Activated CD4-positive, alpha-beta memory T cell treated with anti-CD3 and anti-CD28 coated beads, Interleukin-2, amount 10 ng/mL, durations not matched to agents 7 days and 5 days (primary cell): ENCODE data around the gene OLFM2. TPM values are rescaled to one million over a fixed set of nuclear protein-coding genes. Genes with fewer than 3 reads are reported as not detected.

Experiments used
- CTCF ChIA-PET: fragments of 350-600 bp; sonication (Branson Sonifier 250); formaldehyde crosslinking; loops from one replicate; lab custom pipeline; 2021; ENCODE audit warnings: antibody characterized with exemption, inconsistent platforms; lab: Charles Lee
- POLR2A ChIA-PET: fragments of 350-600 bp; sonication (Branson Sonifier 250); formaldehyde crosslinking; loops from one replicate; lab custom pipeline; 2021; ENCODE audit warnings: antibody characterized with exemption; lab: Charles Lee
- DNase-seq: peaks from one replicate; pipeline ENCODE4 v3.0.0-alpha.2; 2020
- H3K27ac Mint-ChIP-seq: one replicate; pipeline ENCODE4 v1.8.0; 2021; ENCODE audit warnings: mild to moderate bottlenecking, mixed read lengths
- H3K27me3 Mint-ChIP-seq: one replicate; pipeline ENCODE4 v1.8.0; 2021; ENCODE audit warnings: mixed read lengths
- H3K36me3 Mint-ChIP-seq: one replicate; pipeline ENCODE4 v1.8.0; 2021; ENCODE audit warnings: low read depth, mixed read lengths
- H3K4me1 Mint-ChIP-seq: one replicate; pipeline ENCODE4 v1.8.0; 2021; ENCODE audit warnings: mixed read lengths
- H3K4me3 Mint-ChIP-seq: one replicate; pipeline ENCODE4 v1.8.0; 2021; ENCODE audit warnings: mild to moderate bottlenecking, mixed read lengths
- H3K9me3 Mint-ChIP-seq: one replicate; pipeline ENCODE4 v1.8.0; 2021; ENCODE audit warnings: mixed read lengths
- total RNA-seq, 2 experiments: library from RNA; stranded (reverse); gene quantifications; one replicate each; pipeline ENCODE4 v1.2.3, GENCODE V29; 2021

Gene OLFM2
- total RNA-seq, 2 experiments from 2014 or later, result 9.7 to 10.5 TPM

DNA sequence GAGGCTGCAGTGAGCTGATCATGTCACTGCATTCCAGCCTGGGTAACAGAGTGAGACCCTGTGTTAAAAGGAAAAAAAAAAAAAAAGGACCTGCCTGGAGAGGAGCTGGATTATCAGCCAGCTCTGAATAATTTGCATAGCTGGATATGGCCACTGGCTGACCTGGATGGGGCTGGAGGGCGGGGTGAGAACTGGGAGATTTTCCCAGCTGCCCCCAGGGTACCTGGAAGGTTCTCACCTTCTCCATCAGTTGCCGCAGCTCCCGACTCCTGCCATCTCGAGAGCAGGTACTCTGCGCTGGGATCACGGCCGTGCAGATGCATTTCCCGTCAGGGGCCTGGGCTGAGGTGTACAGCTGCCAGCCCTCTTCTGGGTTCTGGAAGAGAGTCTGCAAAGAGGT lies 75.9 kb downstream of the OLFM2 start:
- H3K4me3 Mint-ChIP-seq, result no peak overlapping the region
- CTCF ChIA-PET, result no interaction called here
- no peaks in the 10 kb centered on the region for H3K27me3 Mint-ChIP-seq
- peaks cover 6% of the 10 kb centered on the region for H3K36me3 Mint-ChIP-seq
- no peak for DNase-seq
- H3K4me1 Mint-ChIP-seq, result peaks cover 78% of the 10 kb centered on the region
- no peaks in the 10 kb centered on the region for H3K9me3 Mint-ChIP-seq
- no peak overlapping the region for H3K27ac Mint-ChIP-seq
- POLR2A ChIA-PET, result interaction anchor here (1.0 kb wide), 1 partner anchor 9 kb away, joined by 3 read pairs; no protein-coding TSS in a partner anchor

DNA sequence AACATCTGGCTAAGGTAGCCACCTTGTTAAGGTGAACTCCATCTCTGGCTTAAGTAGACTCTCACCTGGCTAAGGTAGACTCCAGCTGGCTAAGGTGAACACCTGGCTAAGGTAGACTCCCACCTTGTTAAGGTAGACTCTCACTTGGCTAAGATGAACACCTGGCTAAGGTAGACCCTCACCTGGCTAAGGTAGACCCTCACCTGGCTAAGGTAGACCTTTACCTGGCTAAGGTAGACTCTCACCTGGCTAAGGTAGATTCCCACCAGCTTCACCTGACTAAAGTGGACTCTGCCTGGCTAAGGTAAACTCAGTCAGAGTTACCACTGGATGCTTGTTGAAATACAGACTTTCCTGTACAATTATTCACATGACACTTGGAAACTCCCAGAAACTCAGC lies 77.5 kb downstream of the OLFM2 start:
- no peak overlapping the region for H3K4me3 Mint-ChIP-seq
- peaks cover 71% of the 10 kb centered on the region for H3K4me1 Mint-ChIP-seq
- ChIA-PET CTCF (no interaction called here), POLR2A (interaction anchor here (2.5 to 3.5 kb wide), 3 partner anchors 8 to 30 kb away, joined by 10 to 22 read pairs (median 18); partner anchors contain the start of genes PIN1 and UBL5)
- H3K27me3 Mint-ChIP-seq, result no peaks in the 10 kb centered on the region
- H3K36me3 Mint-ChIP-seq, result peaks cover 8% of the 10 kb centered on the region
- peak overlapping the region; percentile 95 for H3K27ac Mint-ChIP-seq
- no peaks in the 10 kb centered on the region for H3K9me3 Mint-ChIP-seq
- DNase-seq, result no peak

DNA sequence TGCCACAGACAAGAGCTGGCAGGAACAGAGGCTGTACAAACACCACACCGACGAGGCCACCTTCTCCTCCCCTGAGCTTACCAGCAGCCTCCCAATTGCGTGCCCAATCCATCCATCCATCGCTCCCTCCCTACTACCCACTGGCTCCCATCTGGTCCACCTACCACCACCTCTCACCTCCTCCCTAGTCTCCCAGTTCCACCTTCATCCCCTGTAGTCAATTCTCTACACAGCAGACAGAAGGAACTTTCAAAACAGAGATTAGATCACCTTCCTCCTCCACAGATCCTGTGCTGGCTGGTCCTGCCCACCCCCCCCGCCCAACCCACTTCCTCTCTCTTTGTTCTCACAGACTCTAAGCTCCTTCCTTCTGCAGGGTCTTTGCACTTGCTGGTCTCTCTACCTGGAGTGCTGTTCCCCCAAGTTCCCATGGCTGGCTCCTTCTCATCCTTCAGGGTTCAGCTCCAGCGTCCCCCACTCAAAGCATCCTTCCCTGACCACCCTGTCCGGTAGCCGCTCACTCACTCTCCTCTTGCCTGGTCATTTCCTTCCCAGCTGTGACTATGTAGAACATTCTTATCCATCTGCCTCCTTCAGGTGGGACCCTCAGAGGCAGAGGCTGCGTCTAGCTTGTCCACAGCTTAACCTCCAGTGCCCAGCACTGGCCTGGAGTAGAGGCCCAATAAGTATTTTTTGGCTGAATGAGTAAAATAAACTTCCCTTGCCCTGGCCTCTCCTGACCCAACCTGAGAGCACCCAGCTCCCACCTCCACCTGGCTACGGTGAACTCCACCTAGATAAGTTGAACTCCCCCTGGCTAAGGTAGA lies 78.2 kb downstream of the OLFM2 start:
- ChIA-PET POLR2A (interaction anchor here (0.7 to 3.5 kb wide), 5 partner anchors 9 to 239 kb away, joined by 3 to 22 read pairs (median 10); partner anchors contain the start of genes PIN1 and UBL5), CTCF (interaction anchor here (0.5 kb wide), 1 partner anchor 152 kb away, joined by 5 read pairs; no protein-coding TSS in a partner anchor)
- peak; percentile 36 for DNase-seq

DNA sequence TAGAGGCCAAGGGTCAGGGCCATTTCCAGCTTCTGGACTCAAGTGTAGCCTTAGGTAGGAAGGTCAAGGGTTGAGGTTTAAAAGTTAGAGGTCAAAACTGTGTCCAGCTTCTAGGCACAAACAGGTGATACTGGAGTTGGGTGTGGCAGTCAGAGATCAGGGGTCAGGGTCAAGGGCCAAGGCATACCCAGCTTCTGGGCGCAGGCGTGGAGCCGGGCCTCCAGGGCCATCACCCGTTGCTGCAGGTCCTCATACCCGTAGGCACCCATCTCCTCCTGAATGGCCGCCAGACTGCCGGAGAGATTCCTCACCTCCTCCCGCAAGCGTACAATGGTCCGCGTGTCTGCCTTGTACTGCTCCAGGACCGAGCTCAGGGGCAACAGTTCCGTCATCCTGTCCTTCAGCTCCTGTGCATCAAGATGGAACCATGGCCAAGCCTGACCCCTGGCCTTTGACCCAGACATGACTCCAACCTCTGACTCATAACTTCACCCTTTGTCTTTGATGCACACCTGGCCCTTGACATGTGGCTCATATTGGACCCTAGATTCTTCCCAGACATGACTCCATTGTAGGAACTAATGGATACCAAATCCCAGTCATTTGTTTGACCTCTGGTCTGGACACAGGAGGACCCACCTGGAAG lies 79.1 kb downstream of the OLFM2 start:
- Mint-ChIP-seq H3K4me3 (peak overlapping the region; percentile 77), H3K36me3 (peaks cover 5% of the 10 kb centered on the region), H3K4me1 (peaks cover 56% of the 10 kb centered on the region), H3K27me3 (no peaks in the 10 kb centered on the region), H3K27ac (peak overlapping the region; percentile 95), H3K9me3 (no peaks in the 10 kb centered on the region)
- POLR2A ChIA-PET, result interaction anchor here (1.3 to 3.5 kb wide), 4 partner anchors 10 to 28 kb away, joined by 4 to 22 read pairs (median 14); partner anchors contain the start of genes PIN1 and UBL5
- DNase-seq, result no peak
- CTCF ChIA-PET, result interaction anchor here (0.5 kb wide), 1 partner anchor 151 kb away, joined by 5 read pairs; no protein-coding TSS in a partner anchor

More for the DNA sequence above, 78.2 kb downstream of the OLFM2 start:
- peaks cover 65% of the 10 kb centered on the region for H3K4me1 Mint-ChIP-seq
- peak overlapping the region; percentile 95 for H3K27ac Mint-ChIP-seq
- peak overlapping the region; percentile 77 for H3K4me3 Mint-ChIP-seq
- no peaks in the 10 kb centered on the region for H3K9me3 Mint-ChIP-seq
- no peaks in the 10 kb centered on the region for H3K27me3 Mint-ChIP-seq
- peaks cover 9% of the 10 kb centered on the region for H3K36me3 Mint-ChIP-seq

DNA sequence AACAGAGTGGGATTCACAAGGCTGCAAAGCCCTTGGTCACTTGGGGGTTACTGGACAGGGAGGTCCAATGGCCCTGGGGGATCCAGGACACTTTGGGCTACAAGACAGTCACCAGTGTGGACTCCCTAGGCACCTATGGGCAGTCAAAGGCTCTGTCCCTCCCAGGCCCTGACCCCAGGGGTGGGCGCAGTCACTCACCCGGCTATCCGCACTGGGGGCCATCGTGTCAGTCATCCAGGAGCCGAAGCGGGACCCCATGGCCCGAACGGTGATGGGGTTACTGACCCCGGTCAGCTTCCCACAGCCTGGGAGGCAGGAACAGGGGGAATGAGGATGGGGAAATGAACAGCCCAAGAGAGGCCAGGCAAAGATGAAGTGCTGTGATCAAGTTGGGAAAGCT lies 79.7 kb downstream of the OLFM2 start:
- no peak for DNase-seq
- ChIA-PET POLR2A (interaction anchor here (2.5 to 3.5 kb wide), 3 partner anchors 10 to 28 kb away, joined by 10 to 22 read pairs (median 18); partner anchors contain the start of genes PIN1 and UBL5), CTCF (no interaction called here)
- peaks cover 5% of the 10 kb centered on the region for H3K36me3 Mint-ChIP-seq
- H3K27ac Mint-ChIP-seq, result peak overlapping the region; percentile 59
- H3K4me3 Mint-ChIP-seq, result peak overlapping the region; percentile 31
- no peaks in the 10 kb centered on the region for H3K9me3 Mint-ChIP-seq
- no peaks in the 10 kb centered on the region for H3K27me3 Mint-ChIP-seq
- peaks cover 50% of the 10 kb centered on the region for H3K4me1 Mint-ChIP-seq

DNA sequence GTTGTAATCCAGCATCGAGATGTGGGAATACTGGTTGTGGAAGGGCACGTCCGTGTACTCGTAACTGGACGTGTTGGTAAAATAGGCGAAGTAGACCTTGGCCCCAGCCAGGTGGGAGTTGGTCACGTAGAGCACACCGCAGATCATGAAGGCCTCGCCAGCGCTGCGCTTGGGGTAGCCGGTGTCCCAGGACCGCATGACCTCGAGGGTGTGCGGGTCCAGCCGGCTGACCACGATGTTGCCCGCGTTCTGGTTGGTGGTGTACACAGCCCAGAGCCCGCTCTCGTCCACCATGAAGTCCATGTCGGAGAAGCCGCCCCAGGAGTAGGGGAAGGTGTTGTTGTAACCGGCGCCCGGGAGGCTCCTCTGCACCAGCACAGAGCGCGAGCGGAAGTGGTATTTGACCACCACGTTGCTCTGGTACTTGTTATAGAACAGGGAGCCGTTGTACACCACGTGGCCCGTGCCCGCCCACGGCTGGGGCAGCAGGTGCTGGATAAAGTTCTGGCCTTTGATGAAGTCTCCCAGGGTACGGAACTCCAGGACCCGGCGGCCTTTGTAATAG lies 82.0 kb downstream of the OLFM2 start:
- H3K36me3 Mint-ChIP-seq, result peaks cover 5% of the 10 kb centered on the region
- no peak overlapping the region for H3K27ac Mint-ChIP-seq
- H3K4me1 Mint-ChIP-seq, result peaks cover 29% of the 10 kb centered on the region
- no peak overlapping the region for H3K4me3 Mint-ChIP-seq
- no peaks in the 10 kb centered on the region for H3K9me3 Mint-ChIP-seq
- CTCF ChIA-PET, result no interaction called here
- no peak for DNase-seq
- H3K27me3 Mint-ChIP-seq, result no peaks in the 10 kb centered on the region
- POLR2A ChIA-PET, result no interaction called here

DNA sequence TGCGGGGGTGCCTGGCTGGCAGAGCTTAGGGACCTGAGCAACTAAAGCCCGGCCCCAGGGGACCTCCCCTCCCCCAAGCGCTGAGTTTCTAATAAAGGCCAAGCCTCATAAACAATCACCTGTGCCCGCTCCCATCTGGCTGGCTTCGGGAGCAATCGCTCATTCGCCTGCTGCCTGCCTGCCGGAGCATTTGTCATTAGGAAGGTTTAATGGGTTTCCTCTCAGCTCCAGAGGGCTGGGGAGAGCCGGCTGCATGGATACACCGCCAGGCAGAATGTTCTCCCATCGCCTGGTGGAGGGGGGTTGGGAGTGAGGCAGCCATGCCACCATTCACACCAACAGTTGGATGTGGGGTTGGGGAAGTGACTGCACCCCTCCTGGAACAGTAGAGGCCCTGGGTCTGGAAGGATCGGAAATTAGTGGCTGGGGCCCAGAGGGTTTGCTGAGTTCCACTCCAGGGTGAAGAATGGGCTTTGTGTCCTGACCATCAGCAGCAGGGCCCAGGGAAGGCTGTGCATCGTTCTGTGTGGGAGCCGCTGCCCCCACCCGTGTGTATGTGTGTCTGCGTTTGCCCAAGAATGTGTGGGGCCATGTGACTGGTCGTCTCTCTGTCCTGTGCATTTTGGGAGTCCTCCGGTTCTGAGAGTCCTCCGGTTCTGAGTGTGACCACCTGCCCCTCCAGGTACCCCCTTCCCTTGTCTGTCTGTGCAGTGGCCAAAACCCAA lies 85.9 kb downstream of the OLFM2 start:
- H3K4me1 Mint-ChIP-seq, result peaks cover 9% of the 10 kb centered on the region
- no peak for DNase-seq
- H3K9me3 Mint-ChIP-seq, result no peaks in the 10 kb centered on the region
- no peak overlapping the region for H3K27ac Mint-ChIP-seq
- H3K36me3 Mint-ChIP-seq, result peaks cover 11% of the 10 kb centered on the region
- no peak overlapping the region for H3K4me3 Mint-ChIP-seq
- no peaks in the 10 kb centered on the region for H3K27me3 Mint-ChIP-seq
- ChIA-PET CTCF (no interaction called here), POLR2A (interaction anchor here (1.0 kb wide), 1 partner anchor 10 kb away, joined by 3 read pairs; no protein-coding TSS in a partner anchor)

DNA sequence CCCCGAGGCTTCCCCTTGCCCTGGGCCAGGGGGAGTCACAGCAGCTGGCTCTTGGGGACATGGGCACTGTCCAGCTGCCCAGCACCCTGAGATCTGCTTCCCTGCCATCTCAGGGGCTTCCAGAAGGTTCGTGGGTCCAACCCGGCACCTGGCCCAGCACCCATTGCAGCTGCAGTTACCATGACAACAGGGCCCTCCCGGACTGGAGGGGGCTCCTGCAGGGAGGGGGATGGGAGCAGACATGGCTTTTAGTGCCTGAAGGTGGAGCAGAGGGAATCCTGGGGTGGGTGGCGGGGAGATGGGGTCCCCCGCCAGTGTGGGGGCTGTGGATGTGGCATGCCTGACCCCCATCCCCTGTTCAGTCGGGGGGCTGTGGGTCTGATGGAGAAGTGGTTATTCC lies 86.5 kb downstream of the OLFM2 start:
- Mint-ChIP-seq H3K4me1 (peaks cover 11% of the 10 kb centered on the region), H3K9me3 (no peaks in the 10 kb centered on the region), H3K27me3 (no peaks in the 10 kb centered on the region), H3K27ac (no peak overlapping the region), H3K36me3 (peaks cover 17% of the 10 kb centered on the region), H3K4me3 (no peak overlapping the region)
- POLR2A ChIA-PET, result no interaction called here
- DNase-seq, result no peak
- CTCF ChIA-PET, result no interaction called here

DNA sequence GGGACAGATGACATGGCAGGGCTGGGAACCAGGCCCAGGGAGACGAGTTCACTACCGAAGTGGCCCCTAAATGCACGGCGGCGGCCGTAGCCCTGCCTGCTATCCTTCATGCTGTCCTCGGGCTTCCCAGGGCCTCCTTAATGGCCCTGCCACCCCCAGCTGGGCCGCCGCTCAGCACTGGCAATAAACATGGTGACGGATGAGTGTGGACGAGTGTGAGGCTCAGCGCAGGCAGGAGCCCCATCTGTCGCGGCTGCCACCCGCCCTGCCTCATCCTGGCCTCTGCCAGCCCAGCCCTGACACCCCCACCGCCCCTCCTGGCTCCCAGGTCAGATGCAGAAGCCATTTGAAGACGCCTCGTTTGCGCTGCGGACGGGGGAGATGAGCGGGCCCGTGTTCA lies 87.6 kb downstream of the OLFM2 start:
- CTCF ChIA-PET, result no interaction called here

DNA sequence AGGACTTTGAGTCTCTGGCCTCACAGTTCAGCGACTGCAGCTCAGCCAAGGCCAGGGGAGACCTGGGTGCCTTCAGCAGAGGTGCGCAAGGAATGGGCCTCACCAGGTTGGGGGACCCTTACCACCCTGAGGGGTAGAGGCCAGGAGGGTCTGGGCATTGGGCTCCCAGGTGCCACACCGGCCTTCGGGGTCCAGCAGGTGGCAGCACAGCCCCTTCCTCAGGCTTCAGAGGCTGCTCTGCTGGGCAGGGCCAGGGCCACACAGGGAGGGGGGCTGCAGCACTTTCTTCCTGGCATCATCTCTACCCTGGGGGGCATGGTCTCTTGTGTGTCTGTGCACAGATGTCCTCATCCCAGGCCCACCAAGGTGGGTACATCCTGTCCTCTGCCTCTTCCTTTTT lies 88.3 kb downstream of the OLFM2 start:
- Mint-ChIP-seq H3K9me3 (no peaks in the 10 kb centered on the region), H3K36me3 (peaks cover 32% of the 10 kb centered on the region), H3K27me3 (no peaks in the 10 kb centered on the region), H3K27ac (no peak overlapping the region), H3K4me3 (no peak overlapping the region), H3K4me1 (peaks cover 12% of the 10 kb centered on the region)
- peak; percentile 49 for DNase-seq
- ChIA-PET POLR2A (no interaction called here), CTCF (no interaction called here)

More for the DNA sequence above, 87.6 kb downstream of the OLFM2 start:
- H3K27ac Mint-ChIP-seq, result no peak overlapping the region
- H3K4me3 Mint-ChIP-seq, result no peak overlapping the region
- peaks cover 26% of the 10 kb centered on the region for H3K36me3 Mint-ChIP-seq
- no peak for DNase-seq
- POLR2A ChIA-PET, result no interaction called here
- H3K9me3 Mint-ChIP-seq, result no peaks in the 10 kb centered on the region
- peaks cover 12% of the 10 kb centered on the region for H3K4me1 Mint-ChIP-seq
- no peaks in the 10 kb centered on the region for H3K27me3 Mint-ChIP-seq

DNA sequence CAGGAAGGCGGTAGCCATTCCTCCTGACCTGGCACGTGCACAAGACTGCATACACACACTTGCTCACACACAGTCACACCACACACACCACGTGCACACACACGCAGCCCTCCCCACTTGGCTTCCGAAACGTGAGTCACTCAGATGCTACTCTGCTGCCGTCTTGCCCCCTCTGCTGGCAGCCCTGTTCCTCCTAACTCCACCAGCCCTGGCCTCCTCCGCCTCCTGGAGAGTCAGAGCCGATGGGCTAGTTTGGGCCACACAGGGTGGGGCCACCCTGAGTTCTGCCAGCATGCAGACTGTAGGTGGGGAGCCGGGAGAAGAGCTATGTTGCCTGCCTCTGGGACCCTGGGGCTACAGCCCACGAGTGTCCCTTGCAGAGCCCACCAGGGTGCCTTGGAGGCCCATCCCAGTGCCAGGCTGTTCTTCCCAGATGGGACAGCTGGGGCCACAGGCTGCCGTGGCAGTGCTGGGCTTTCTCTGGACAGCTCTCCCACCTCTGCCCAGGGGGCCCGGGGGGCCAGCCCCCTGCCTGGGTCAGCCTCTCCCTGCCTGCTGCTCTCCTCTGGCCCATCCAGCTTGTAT lies 89.1 kb downstream of the OLFM2 start:
- Mint-ChIP-seq H3K27ac (no peak overlapping the region), H3K27me3 (no peaks in the 10 kb centered on the region), H3K36me3 (peaks cover 40% of the 10 kb centered on the region), H3K4me1 (peaks cover 12% of the 10 kb centered on the region), H3K4me3 (no peak overlapping the region), H3K9me3 (no peaks in the 10 kb centered on the region)
- peak; percentile 42 for DNase-seq
- ChIA-PET CTCF (no interaction called here), POLR2A (interaction anchor here (0.6 kb wide), 1 partner anchor 19 kb away, joined by 3 read pairs; the partner anchor contains the start of gene UBL5)
